GM12801 (cell line): Measurements from ENCODE around the gene NCOR1.

Experiments
- CTCF ChIP-seq: IDR thresholded peaks from one replicate; pipeline ENCODE4 v1.5.1; 2011; ENCODE audit warnings: control low read depth; ENCODE audit not compliant: insufficient read length; ENCODE audit errors: extremely low read depth

NCOR1 gene

GRCh38 chr17:16121915-16122314 lies 93.4 kb downstream of the NCOR1 start:
- TF ChIP-seq CTCF = no peak

GRCh38 chr17:16120937-16121336 lies 94.4 kb downstream of the NCOR1 start:
- TF ChIP-seq CTCF = no peak

- TF ChIP-seq CTCF = no peak
Observed at GRCh38 chr17:16117149-16117548, 98.2 kb downstream of the NCOR1 start.

GRCh38 chr17:16108871-16109270 lies 106.5 kb downstream of the NCOR1 start:
- no peak for TF ChIP-seq CTCF

- TF ChIP-seq CTCF = no peak
Observed at GRCh38 chr17:16108386-16108785, 106.9 kb downstream of the NCOR1 start.

GRCh38 chr17:16107165-16107770 lies 108.1 kb downstream of the NCOR1 start:
- TF ChIP-seq CTCF = no peak

- no peak for TF ChIP-seq CTCF
Observed at GRCh38 chr17:16106161-16106891, 109.0 kb downstream of the NCOR1 start.
